Tongue (tissue), 2 donors: ENCODE results near the gene TUT1. TPM values are rescaled to one million over a fixed set of nuclear protein-coding genes. Genes with fewer than 3 reads are reported as not detected.
"Not testable (repeated sequence)": the region's sequence is repeated elsewhere in the genome, so short reads cannot be mapped to it uniquely, and the experiment has no call there.

Experiments used
- DNase-seq: peaks from one replicate; pipeline ENCODE4 v3.0.0-alpha.2; 2015
- total RNA-seq: library from RNA; depleted of rRNA; stranded (reverse); fragments of >200 nt; gene quantifications from one replicate; pipeline ENCODE4 v1.2.3, GENCODE V29; 2014

Gene TUT1
- 5.8 TPM for total RNA-seq

GRCh38 chr11:62591448-62592145, at the start of gene TUT1:
TUT1 (minus strand) TSS chr11:62591523; CDS start chr11:62591485, 38 bp downstream.
- DNase-seq, result peak; percentile 99

GRCh38 chr11:62632492-62632891, 41.2 kb upstream of the TUT1 start:
- DNase-seq, result no peak

DNA sequence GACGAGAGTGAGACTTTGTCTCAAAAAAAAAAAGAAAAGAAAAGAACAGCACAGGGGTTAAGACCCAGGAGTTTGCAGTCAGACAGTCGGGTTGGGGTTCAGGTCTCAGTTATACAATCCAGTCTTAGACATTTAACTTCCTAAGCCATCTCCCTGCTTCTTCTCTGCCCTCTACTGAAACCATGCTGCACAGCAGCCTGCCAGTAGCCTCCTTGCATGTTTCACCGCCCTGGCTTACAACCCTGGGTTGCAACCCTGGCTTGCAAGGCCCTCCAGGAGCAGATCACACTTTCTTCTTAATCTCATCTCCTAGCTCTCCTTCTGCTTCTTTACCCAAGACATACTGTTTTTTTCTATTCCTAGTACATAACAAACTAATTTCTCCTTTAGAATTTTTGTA, 36.4 kb upstream of the TUT1 start:
- DNase-seq, result no peak

DNA sequence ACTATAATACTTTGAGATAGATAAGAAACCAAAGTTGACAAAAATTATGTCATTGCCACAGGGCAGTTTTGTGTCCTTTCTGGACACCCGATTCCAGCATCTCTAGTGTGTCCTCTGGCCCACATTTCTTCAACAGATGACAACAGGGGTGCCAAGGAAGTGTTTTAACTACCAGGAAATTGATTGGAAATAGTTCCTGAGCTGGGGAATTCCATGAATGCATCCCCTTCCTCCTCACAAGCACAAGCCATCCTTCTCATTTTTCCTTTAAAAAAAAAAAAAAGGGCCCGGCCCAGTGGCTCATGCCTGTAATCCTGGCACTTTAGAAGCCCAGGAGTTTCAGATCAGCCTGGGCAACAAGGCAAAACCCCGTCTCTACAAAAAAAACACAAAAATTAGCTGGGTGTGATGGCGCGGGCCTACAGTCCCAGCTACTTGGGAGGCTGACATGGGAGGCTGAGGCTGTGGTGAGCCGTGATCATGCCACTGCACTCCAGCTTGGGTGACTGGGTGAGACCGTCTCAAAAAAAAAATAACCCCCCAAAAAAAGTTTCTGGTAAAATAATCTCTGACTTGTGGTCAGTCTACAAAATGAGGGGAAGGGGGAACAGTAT, 31.3 kb upstream of the TUT1 start:
- no peak for DNase-seq

- peak; percentile 98 for DNase-seq
These were observed 30.5 kb upstream of the TUT1 start, which contains the start of gene B3GAT3 for GRCh38 chr11:62621567-62622470. B3GAT3 (minus strand) TSS chr11:62621986; CDS start chr11:62621947, 39 bp downstream.

DNA sequence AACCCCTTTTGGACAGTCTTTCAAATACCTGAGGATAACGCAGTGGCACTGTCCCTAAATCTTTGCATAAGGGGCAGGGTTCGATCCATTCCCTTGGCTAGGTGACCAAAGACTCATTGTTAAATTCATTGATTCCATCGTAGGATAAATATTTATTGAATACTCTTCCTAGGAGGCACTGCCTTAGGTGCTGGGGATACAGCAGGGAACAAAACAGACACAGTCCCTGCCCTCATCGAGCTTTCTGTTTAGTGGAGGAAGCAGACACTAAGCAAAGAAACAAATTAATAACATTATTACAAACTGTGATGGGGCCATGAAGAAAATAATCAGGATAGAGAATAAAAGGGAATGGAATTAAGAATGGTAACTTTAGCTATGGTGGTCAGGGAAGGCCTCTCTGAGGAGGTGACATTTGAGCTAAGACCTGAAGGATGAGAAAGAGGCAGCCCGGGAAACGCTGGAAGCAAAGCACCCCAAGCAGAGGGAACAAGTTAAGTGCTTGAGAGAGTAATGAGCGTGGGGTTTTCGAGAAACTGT, 29.8 kb upstream of the TUT1 start:
- no peak for DNase-seq

DNA sequence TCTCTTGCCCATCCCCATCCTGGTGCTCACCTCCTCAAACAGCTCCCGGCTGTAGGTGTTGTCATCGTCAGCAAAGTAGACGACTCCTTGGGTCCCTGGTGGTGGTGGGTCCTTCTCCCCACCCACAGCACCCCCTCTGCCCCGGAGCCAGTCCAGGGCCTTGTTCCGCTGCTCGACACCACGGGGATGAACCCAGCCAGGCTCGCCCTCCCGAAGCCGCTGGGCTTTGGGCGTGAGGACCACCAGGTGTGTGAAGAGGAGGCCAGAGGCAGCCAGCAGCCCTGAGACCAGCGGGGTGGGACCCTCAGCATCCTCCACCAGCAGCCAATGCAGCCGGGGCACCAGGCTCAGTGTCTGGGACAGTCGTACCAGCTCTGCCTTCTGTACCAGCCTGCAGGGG, 25.6 kb upstream of the TUT1 start:
- not testable (repeated sequence) for DNase-seq

DNA sequence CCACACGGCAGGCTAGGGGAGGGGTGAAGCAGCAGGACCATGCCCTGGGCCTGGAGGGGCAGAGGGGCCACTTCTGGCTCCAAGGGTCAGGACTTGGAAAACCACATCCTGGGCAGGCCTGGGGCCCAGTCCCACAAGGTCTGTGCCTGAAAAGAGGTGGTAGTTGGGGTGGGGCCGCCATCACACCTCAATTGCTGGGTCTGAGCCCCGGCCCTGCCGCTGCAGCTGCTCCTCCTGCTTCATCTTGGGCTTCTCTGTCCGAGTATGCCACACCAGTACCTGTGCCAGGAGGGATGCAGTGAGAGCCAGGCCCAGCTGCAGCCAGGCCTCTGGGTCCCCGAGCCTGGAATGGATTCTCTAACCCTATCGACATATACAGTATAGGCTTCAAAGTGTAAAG, 24.2 kb upstream of the TUT1 start:
- DNase-seq, result no peak

- DNase-seq, result no peak
These were observed 23.0 kb upstream of the TUT1 start for GRCh38 chr11:62614275-62614674.

GRCh38 chr11:62613291-62613778, 22.0 kb upstream of the TUT1 start:
- DNase-seq, result no peak

DNA sequence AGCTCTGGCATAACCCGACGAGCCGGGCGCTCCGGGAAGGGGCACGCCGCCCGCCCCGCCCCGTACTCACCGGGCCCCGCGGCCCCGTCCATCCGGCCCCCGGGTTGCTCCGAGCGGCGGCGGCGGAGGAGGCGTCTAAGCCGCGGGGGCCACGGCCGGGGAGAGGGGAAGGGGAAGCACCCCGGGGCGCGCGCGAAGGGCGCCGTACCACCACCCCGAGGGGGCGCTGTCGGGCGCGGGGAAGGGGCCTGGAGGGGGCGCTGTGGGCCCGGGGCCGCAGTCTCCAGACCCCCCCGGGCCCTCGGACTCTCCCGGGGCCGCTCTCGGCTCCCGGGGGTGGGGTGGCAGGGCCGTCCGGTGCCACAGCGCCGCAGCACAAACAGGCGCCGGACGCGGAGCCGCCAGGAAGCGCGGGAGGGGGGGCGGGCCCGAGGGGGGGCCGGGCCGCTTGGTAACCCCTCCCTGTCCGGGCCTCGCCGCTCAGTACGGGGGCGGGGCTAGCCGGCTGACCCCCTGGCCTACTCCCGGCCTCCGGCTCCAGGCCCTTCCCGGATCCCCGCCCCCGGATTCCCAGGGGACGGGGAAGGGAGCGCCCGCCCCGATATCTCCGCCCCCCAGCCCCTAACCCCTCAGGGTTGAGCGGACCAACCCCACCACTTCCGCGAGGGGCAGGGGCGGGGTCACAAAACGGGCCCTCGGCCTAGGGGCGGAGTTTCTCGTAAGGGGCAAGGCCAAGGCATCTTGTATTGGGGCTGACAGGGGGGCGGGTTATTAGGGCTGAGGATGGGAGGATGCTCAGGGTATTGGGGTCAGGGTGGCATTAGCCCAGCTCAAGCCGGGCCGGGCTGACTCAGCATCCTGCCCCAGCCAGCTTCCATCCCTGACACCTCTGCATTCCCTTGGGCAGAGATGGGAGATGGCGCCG, 21.3 kb upstream of the TUT1 start, which contains the start of the genes EML3 and ROM1:
TSS of gene EML3 (minus strand) at position 410 of the 925 bp plus-strand sequence. CDS start at position 92, 318 bp downstream.
TSS of gene ROM1 (plus strand) at position 892 of the 925 bp plus-strand sequence. CDS start at position 917, 25 bp downstream.
- peak; percentile 91 for DNase-seq

GRCh38 chr11:62611705-62612365, 20.5 kb upstream of the TUT1 start:
- DNase-seq, result peak; percentile 68

DNA sequence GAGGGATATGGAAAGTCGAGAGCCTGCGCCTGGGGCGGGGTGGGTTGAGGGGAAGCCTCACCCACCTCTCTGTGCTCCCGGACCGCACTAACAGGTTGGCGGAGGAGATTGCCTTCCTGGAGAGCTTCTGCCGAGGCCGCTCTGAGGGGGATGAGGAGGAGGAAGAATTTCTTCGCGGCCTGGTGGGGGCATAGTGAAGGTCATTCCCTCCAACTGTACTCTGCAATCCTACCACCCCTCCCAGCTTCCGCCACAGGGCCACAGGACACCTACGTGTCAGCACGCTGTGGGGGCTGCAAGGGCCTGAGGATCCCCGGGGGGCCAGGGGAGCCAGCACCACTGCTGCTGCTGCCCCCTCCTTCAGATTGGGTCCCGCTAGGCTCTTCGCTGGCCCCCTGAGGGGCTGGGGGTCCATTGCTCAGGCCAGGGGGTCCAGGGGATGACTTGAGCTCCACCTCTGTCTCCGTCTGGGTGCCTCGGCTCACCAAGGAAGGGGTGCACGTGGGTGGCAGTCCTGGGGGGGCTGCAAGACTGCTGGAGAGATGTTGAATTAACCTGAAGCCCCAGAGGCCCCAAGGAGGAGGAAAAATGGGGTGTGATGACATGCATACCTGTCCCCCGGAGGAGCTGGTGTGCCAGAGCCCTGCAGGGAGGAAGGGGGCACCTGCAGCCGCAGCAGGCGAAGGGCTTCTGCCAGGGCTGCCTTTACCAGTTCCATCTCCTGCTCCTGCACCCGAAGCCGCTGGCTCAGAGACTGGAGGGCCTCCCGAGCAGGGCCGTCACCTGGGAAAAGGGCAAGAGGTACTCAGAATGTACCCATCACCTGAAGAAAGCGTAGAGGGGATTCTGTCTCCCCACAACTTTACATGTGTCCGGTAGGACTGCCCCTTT, 19.7 kb upstream of the TUT1 start:
- DNase-seq, result no peak

GRCh38 chr11:62610403-62610802, 19.1 kb upstream of the TUT1 start:
- no peak for DNase-seq

DNA sequence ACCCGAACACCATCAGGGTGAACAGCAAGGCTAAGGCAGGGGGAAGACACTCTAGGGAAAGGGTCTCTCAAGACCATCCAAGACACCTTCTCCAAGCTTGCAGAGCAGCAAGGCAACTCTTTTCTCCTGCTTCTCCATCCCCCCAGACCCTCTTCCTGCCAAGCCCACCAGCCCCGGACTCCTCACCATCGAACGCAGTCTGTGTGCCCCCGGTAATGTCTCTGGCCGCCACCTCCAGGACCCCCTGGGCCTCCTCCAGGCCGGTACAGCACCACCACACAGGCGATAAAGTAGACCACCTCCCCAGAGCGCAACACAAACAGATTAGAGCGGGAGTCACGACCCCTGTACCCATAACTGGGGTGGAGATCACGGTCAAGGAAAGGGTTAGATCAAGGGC, 17.5 kb upstream of the TUT1 start:
- no peak for DNase-seq

- DNase-seq, result no peak
These were observed 16.4 kb upstream of the TUT1 start for GRCh38 chr11:62607714-62608113.

- DNase-seq, result no peak
These were observed 14.6 kb upstream of the TUT1 start for GRCh38 chr11:62605902-62606301.

- DNase-seq, result no peak
These were observed 14.1 kb upstream of the TUT1 start for GRCh38 chr11:62605467-62605866.

- no peak for DNase-seq
These were observed 13.3 kb upstream of the TUT1 start for GRCh38 chr11:62604460-62605120.
